IMR-90 (cell line): ENCODE results near the gene SLC2A13. TPM values are rescaled to one million over a fixed set of nuclear protein-coding genes. Genes with fewer than 3 reads are reported as not detected.

Experiments used
- ATAC-seq: fragments of 200-7000 bp; cut with Tn5 transposase; 2 replicates; pipeline ENCODE4 v1.9.1; 2020; ENCODE audit warnings: low read depth, mild to moderate bottlenecking, moderate library complexity
- BruUV-seq: library from RNA; stranded (reverse); fragments of 400-500 nt; replicated peaks from 2 replicates; lab custom pipeline; 2021; lab: Mats Ljungman, UMichigan
- CTCF ChIA-PET: fragments of 300-600 bp; formaldehyde crosslinking; extraction: SDS; loops from one replicate; lab custom pipeline; 2021; ENCODE audit warnings: antibody characterized with exemption; lab: Yijun Ruan, JAX
- POLR2A ChIA-PET: fragments of 300-600 bp; sonication (Branson Sonifier 250); formaldehyde crosslinking; loops from one replicate; lab custom pipeline; 2022; ENCODE audit warnings: antibody characterized with exemption; ENCODE audit not compliant: unreplicated experiment; lab: Charles Lee
- DNase-seq: peaks from one replicate; pipeline ENCODE4 v3.0.0; 2013
- H2AFZ ChIP-seq: replicated peaks from 2 replicates; pipeline ENCODE3; 2013; ENCODE audit warnings: low read length, mild to moderate bottlenecking; ENCODE audit not compliant: poor library complexity
- H2AK5ac ChIP-seq: 2 replicates; pipeline ENCODE4 v1.6.1; 2013; ENCODE audit warnings: low read depth, low read length, inconsistent platforms
- H2AK9ac ChIP-seq: replicated peaks from 2 replicates; pipeline ENCODE3; 2013; ENCODE audit warnings: mild to moderate bottlenecking, low read depth, low read length, moderate library complexity; ENCODE audit not compliant: poor library complexity
- H2BK120ac ChIP-seq: 2 replicates; pipeline ENCODE4 v1.6.1; 2013; ENCODE audit warnings: low read depth, low read length, inconsistent platforms
- H2BK15ac ChIP-seq: 3 replicates; pipeline ENCODE4 v1.6.1; 2013; ENCODE audit warnings: low read depth, low read length, inconsistent platforms
- H2BK20ac ChIP-seq: 2 replicates; pipeline ENCODE4 v1.6.1; 2013; ENCODE audit warnings: low read depth, mild to moderate bottlenecking, inconsistent platforms, low read length, moderate library complexity
- H2BK5ac ChIP-seq: 2 replicates; pipeline ENCODE4 v1.6.1; 2013; ENCODE audit warnings: mild to moderate bottlenecking, low read depth, low read length, inconsistent platforms; ENCODE audit not compliant: poor library complexity, severe bottlenecking
- H3K14ac ChIP-seq: replicated peaks from 2 replicates; pipeline ENCODE4 v1.6.1; 2013; ENCODE audit warnings: low read depth, low read length, inconsistent platforms
- H3K18ac ChIP-seq: 2 replicates; pipeline ENCODE4 v1.6.1; 2013; ENCODE audit warnings: low read depth, low read length, control low read depth
- H3K23ac ChIP-seq: 2 replicates; pipeline ENCODE4 v1.6.1; 2013; ENCODE audit warnings: low read depth, low read length, inconsistent platforms
- H3K27ac ChIP-seq: 2 replicates; pipeline ENCODE4 v1.5.1; 2013; ENCODE audit warnings: mild to moderate bottlenecking, control low read depth, low read length; ENCODE audit not compliant: insufficient read depth
- H3K27me3 ChIP-seq: 2 replicates; pipeline ENCODE4 v1.6.1; 2013; ENCODE audit warnings: low read length; ENCODE audit not compliant: control insufficient read depth, insufficient read depth
- H3K36me3 ChIP-seq: 2 replicates; pipeline ENCODE4 v1.6.1; 2013; ENCODE audit warnings: low read length, mixed read lengths; ENCODE audit not compliant: control insufficient read depth, insufficient read depth
- H3K4ac ChIP-seq: 2 replicates; pipeline ENCODE4 v1.6.1; 2013; ENCODE audit warnings: low read depth, low read length, inconsistent platforms
- H3K4me1 ChIP-seq: 2 replicates; pipeline ENCODE4 v1.6.1; 2013; ENCODE audit warnings: low read length, mixed read lengths; ENCODE audit not compliant: control insufficient read depth, insufficient read depth
- H3K4me2 ChIP-seq: 2 replicates; pipeline ENCODE4 v1.6.1; 2013; ENCODE audit warnings: low read depth, mild to moderate bottlenecking, control low read depth, low read length, moderate library complexity
- H3K4me3 ChIP-seq: 2 replicates; pipeline ENCODE4 v1.5.1; 2013; ENCODE audit warnings: low read depth, mild to moderate bottlenecking, control low read depth, low read length, moderate library complexity; ENCODE audit not compliant: insufficient read depth
- H3K56ac ChIP-seq: 2 replicates; pipeline ENCODE4 v1.6.1; 2013; ENCODE audit warnings: low read length, inconsistent platforms; ENCODE audit not compliant: insufficient read depth; ENCODE audit errors: extremely low read depth
- H3K79me1 ChIP-seq, 2 experiments: 2 replicates each; pipeline ENCODE4 v1.6.1; 2013; ENCODE audit warnings: low read length in 2 of 2, inconsistent platforms in 1 of 2, low read depth in 1 of 2
- H3K9ac ChIP-seq: 2 replicates; pipeline ENCODE4 v1.6.1; 2013; ENCODE audit warnings: low read depth, low read length, control low read depth
- H3K9me1 ChIP-seq: 2 replicates; pipeline ENCODE4 v1.6.1; 2013; ENCODE audit warnings: low read length, inconsistent platforms; ENCODE audit not compliant: insufficient read depth
- H3K9me3 ChIP-seq: 2 replicates; pipeline ENCODE4 v1.6.1; 2013; ENCODE audit warnings: low read length; ENCODE audit not compliant: control insufficient read depth, insufficient read depth
- H4K20me1 ChIP-seq: 2 replicates; pipeline ENCODE4 v1.6.1; 2013; ENCODE audit warnings: low read length, inconsistent platforms; ENCODE audit not compliant: insufficient read depth
- H4K5ac ChIP-seq: 2 replicates; pipeline ENCODE4 v1.6.1; 2013; ENCODE audit warnings: mild to moderate bottlenecking, low read depth, low read length, control low read depth
- H4K8ac ChIP-seq, 2 experiments: 2 replicates each; pipeline ENCODE4 v1.6.1; 2013; ENCODE audit warnings: low read depth in 2 of 2, low read length in 2 of 2, control low read depth in 1 of 2, inconsistent platforms in 1 of 2
- H4K91ac ChIP-seq: 2 replicates; pipeline ENCODE4 v1.6.1; 2013; ENCODE audit warnings: low read depth, low read length, inconsistent platforms; ENCODE audit not compliant: insufficient read depth
- MAFK ChIP-seq: IDR thresholded peaks from 2 replicates; pipeline ENCODE4 v1.6.1; 2012; ENCODE audit warnings: low read depth, low read length, improper control_type of control experiment
- NFE2L2 ChIP-seq: fragments of 150-350 bp; IDR thresholded peaks from 2 replicates; pipeline ENCODE4 v1.6.1; 2016; ENCODE audit warnings: low read depth, mild to moderate bottlenecking, low read length
- WGBS, 2 experiments: methylation state at CpG; one replicate each; pipeline versions ENCODE4 v1.1.5 to v1.1.7; 2013; ENCODE audit warnings: missing lambda C conversion rate in 2 of 2; ENCODE audit not compliant: insufficient read length in 1 of 2; ENCODE audit errors: extremely low coverage in 2 of 2; 5-methylcytosine and 5-hydroxymethylcytosine counted together
- dilution Hi-C: fragments of 300-500 bp; cut with HindIII; formaldehyde crosslinking; loops from one replicate; pipeline ENCODE4 v1.14.3; 2018; ENCODE audit warnings: low sequenced_read_pairs; ENCODE audit not compliant: unreplicated experiment
- in situ Hi-C: fragments of 300-500 bp; cut with MboI; formaldehyde crosslinking; loops from 3 replicates; pipeline ENCODE4 v1.14.3; 2019; ENCODE audit warnings: low sequenced_read_pairs, inconsistent platforms, mixed read lengths
- intact Hi-C: fragments of 100-400 bp; cut with micrococcal nuclease; formaldehyde crosslinking; loops from 2 replicates; pipeline ENCODE4 v1.10.0; 2022
- polyA plus RNA-seq, 3 experiments: library from polyadenylated mRNA; depleted of rRNA; stranded (reverse); fragments of >200 nt; gene quantifications; 2 replicates each; pipeline ENCODE4 v1.2.3, GENCODE V29; 2012; ENCODE audit warnings: low replicate concordance in 1 of 3
- total RNA-seq: library from RNA; depleted of rRNA; stranded (reverse); fragments of >200 nt; gene quantifications from 2 replicates; pipeline ENCODE4 v1.2.3, GENCODE V29; 2012

Gene SLC2A13
- total and polyA plus RNA-seq, 2 of the 4 experiments (the other 2 are of a cell fraction), result 1.5 to 3.9 TPM

DNA sequence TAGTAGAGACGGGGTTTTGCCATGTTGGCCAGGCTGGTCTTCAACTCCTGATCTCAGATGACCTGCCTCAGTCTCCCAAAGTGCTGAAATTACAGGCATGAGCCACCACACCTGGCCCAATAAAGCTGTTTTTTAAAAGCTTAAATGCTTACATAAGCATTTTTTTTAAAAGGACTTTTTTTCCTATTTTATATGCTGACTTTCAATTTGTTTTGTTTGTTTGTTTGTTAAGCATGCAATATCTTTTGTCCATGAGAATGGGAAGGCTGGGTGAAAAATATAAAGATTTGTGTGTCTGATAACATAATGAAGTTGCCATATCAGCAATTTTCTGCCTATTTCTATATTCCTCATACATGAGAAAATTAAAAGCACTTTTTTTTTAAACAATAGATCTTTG lies 17.0 kb upstream of the SLC2A13 start:
- Histone ChIP-seq H3K9me3 (no peaks in the 10 kb centered on the region), H2BK20ac (no peak overlapping the region), H3K18ac (no peak overlapping the region), H3K27ac (no peak overlapping the region), H2BK15ac (no peak overlapping the region), H3K4ac (no peak overlapping the region), H4K5ac (no peak overlapping the region), H3K9ac (no peak overlapping the region), H3K23ac (no peak overlapping the region), H2AFZ (no peak overlapping the region), H4K20me1 (no peaks in the 10 kb centered on the region), H3K36me3 (no peaks in the 10 kb centered on the region), H3K4me3 (no peak overlapping the region), H3K4me1 (no peaks in the 10 kb centered on the region), H4K91ac (no peak overlapping the region), H2BK120ac (no peak overlapping the region), H3K27me3 (no peaks in the 10 kb centered on the region), H3K9me1 (no peaks in the 10 kb centered on the region), H3K4me2 (no peak overlapping the region), H3K14ac (no peak overlapping the region), H3K79me1 (no peaks in the 10 kb centered on the region), H2AK5ac (no peak overlapping the region), H2BK5ac (no peak overlapping the region), H2AK9ac (no peak overlapping the region), H4K8ac (no peak overlapping the region), H3K56ac (no peak overlapping the region)
- CTCF ChIA-PET, result interaction anchor here (1.0 kb wide), 1 partner anchor 15 kb away, joined by 3 read pairs; no protein-coding TSS in a partner anchor
- intact Hi-C loops, result no loop called here
- dilution Hi-C loops, result no loop called here
- POLR2A ChIA-PET, result no interaction called here
- TF ChIP-seq NFE2L2 (no peak), MAFK (peak; percentile 96)
- WGBS, 2 experiments, result no CpG with 5 or more reads among the region's 1 CpG
- BruUV-seq, result no TSS peak
- ATAC-seq (no peak), DNase-seq (no peak)
- in situ Hi-C loops, result loop anchor here (25.0 kb wide), 1 partner anchor 811 kb away; no protein-coding TSS in a partner anchor
